Fibroblast of lung (primary cell): ENCODE measurements around the gene GPC6. TPM values are rescaled to one million over a fixed set of nuclear protein-coding genes. Genes with fewer than 3 reads are reported as not detected.

Source experiments
- DNase-seq, 2 donors: peaks; one replicate each; pipeline versions ENCODE4 v3.0.0 to v3.0.0-alpha.2; 2010; ENCODE audit warnings: low read depth in 2 of 2
- H2AFZ ChIP-seq: 2 replicates; pipeline ENCODE4 v1.5.1; 2012; ENCODE audit warnings: low read length, control low read depth, inconsistent platforms
- H3K27ac ChIP-seq: 2 replicates; pipeline ENCODE4 v1.5.1; 2011; ENCODE audit warnings: low read length, control low read depth; ENCODE audit not compliant: insufficient read depth
- H3K27me3 ChIP-seq: 2 replicates; pipeline ENCODE4 v1.5.1; 2011; ENCODE audit warnings: mild to moderate bottlenecking, low read length; ENCODE audit not compliant: control insufficient read depth, insufficient read depth
- H3K36me3 ChIP-seq: 2 replicates; pipeline ENCODE4 v1.5.1; 2011; ENCODE audit warnings: low read length; ENCODE audit not compliant: control insufficient read depth, insufficient read depth
- H3K4me1 ChIP-seq: 2 replicates; pipeline ENCODE4 v1.5.1; 2011; ENCODE audit warnings: low read length; ENCODE audit not compliant: control insufficient read depth, insufficient read depth; ENCODE audit errors: extremely low read depth
- H3K4me2 ChIP-seq: 2 replicates; pipeline ENCODE4 v1.5.1; 2011; ENCODE audit warnings: low read length, control low read depth; ENCODE audit not compliant: insufficient read depth; ENCODE audit errors: extremely low read depth
- H3K4me3 ChIP-seq, 4 experiments: fragments of 200-600 bp in 1 of 4; sonication (generic) in 1 of 4; replicated peaks in 1 of 4; 2 replicates each; pipeline ENCODE4 v1.5.1; 2011 to 2016; ENCODE audit warnings: low read length in 4 of 4, low read depth in 3 of 4, mild to moderate bottlenecking in 3 of 4, control low read depth in 2 of 4, inconsistent platforms in 1 of 4, mixed read lengths in 1 of 4; ENCODE audit not compliant: insufficient read depth in 1 of 4; ENCODE audit errors: control extremely low read depth in 1 of 4
- H3K79me2 ChIP-seq: 2 replicates; pipeline ENCODE4 v1.5.1; 2012; ENCODE audit warnings: mild to moderate bottlenecking, low read length, inconsistent platforms; ENCODE audit not compliant: control insufficient read depth, insufficient read depth
- H3K9ac ChIP-seq: 2 replicates; pipeline ENCODE4 v1.5.1; 2011; ENCODE audit warnings: mild to moderate bottlenecking, low read length, control low read depth; ENCODE audit not compliant: insufficient read depth
- H3K9me3 ChIP-seq: 2 replicates; pipeline ENCODE4 v1.5.1; 2012; ENCODE audit warnings: low read depth, low read length; ENCODE audit not compliant: control insufficient read depth, insufficient read depth
- H4K20me1 ChIP-seq: 2 replicates; pipeline ENCODE4 v1.5.1; 2011; ENCODE audit warnings: low read length; ENCODE audit not compliant: control insufficient read depth, insufficient read depth; ENCODE audit errors: extremely low read depth
- CTCF ChIP-seq, 2 donors: IDR thresholded peaks in 1 of 2; conservative IDR thresholded peaks in 1 of 2; 1 replicate in 1 of 2; 2 replicates in 1 of 2; pipeline ENCODE4 v1.5.1; 2011 to 2012; ENCODE audit warnings: low read length in 2 of 2, control low read depth in 1 of 2, inconsistent platforms in 1 of 2, low read depth in 1 of 2, mild to moderate bottlenecking in 1 of 2
- EZH2 ChIP-seq: IDR thresholded peaks from 2 replicates; pipeline ENCODE4 v1.5.1; 2012; ENCODE audit warnings: low read length, control low read depth, mild to moderate bottlenecking; ENCODE audit errors: missing control alignments
- polyA plus RNA-seq, 2 donors: library from polyadenylated mRNA; depleted of rRNA in 1 of 2; stranded (reverse) in 1 of 2; unstranded in 1 of 2; fragments of >200 nt; gene quantifications; 2 replicates each; pipeline ENCODE4 v1.2.1, GENCODE V29; 2011 to 2012; ENCODE audit warnings: missing spikeins in 1 of 2
- total RNA-seq: library from RNA; depleted of rRNA; stranded (reverse); fragments of >200 nt; gene quantifications from 2 replicates; pipeline ENCODE4 v1.2.1, GENCODE V29; 2014

GPC6 gene
- total and polyA plus RNA-seq, 2 donors (not counting 1 experiment from before 2014, with no cell fraction given): 11.2 to 33.7 TPM

DNA sequence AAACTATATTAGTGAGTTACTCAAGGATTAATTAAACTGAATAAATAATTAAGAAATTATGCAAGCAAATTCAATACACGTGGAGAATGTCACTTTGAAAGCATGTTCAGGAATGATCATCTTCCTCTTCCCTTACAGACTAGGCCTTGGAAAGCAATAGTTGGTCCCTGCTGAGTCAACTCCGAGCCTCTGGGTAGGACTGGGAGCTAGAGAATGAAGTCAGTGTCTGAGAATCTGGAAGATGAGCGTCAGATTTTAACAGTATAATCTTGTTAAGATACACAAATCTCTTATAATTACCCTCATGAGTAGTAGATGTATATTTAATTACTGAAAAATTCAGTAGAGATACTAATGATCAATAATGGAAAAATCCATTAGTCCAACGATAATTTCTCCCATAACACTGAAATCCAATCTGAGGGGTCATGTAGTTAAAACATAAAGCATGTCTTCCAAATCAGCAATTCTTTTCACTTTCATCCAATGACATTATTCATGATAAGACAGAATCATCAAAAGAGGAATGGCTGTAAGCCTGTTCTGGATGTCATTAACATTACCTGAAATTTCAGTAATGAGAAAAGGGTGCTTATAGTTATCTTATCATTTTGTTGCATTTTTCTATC, 829.9 kb downstream of the GPC6 start:
- Histone ChIP-seq H3K27ac (no peak overlapping the region), H3K27me3 (no peaks in the 10 kb centered on the region), H3K4me3 (no peak overlapping the region), H3K4me2 (no peak overlapping the region), H3K4me1 (no peaks in the 10 kb centered on the region), H2AFZ (no peak overlapping the region), H3K9ac (no peak overlapping the region), H3K36me3 (no peaks in the 10 kb centered on the region), H4K20me1 (no peaks in the 10 kb centered on the region), H3K79me2 (no peaks in the 10 kb centered on the region), H3K9me3 (no peaks in the 10 kb centered on the region)
- peak in 1 of 2 donors; percentile 70 for DNase-seq
- TF ChIP-seq CTCF (conservative IDR thresholded peaks at IDR 0.05 in 1 of 2, IDR thresholded peaks at IDR 0.05 in 1 of 2; ENCODE audit: low read depth in 1 of 2, low read length in 2 of 2): no peak
- TF ChIP-seq EZH2: no peak

DNA sequence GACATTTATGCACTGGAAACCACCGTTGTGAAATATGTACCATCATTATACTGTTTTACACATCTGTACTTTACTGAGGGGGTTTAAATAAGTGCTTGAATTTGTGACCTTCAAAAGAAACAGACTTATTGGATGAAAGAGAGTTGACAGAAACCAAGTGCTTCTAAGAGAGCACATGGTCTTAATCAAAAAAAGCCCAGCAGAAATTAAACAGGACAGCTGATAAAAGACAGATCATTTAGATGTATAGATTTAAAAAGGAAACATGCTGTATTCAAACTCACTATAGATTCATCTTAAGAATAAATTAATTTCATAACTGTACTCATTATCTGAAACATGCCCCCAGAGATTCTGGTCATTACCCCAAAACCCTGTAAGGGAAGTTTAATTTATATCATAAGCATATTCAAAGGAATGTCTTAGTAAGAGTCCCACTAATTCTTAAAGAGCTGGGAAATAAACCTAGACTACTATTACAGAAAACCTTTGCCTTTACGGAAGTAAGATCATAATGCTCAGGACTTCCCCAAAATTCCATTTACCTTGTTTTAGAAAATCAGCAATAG, 831.1 kb downstream of the GPC6 start:
- H4K20me1 ChIP-seq: no peaks in the 10 kb centered on the region
- H3K27ac ChIP-seq: no peak overlapping the region
- H3K4me1 ChIP-seq: no peaks in the 10 kb centered on the region
- no peak overlapping the region for H2AFZ ChIP-seq
- no peaks in the 10 kb centered on the region for H3K79me2 ChIP-seq
- H3K27me3 ChIP-seq: no peaks in the 10 kb centered on the region
- no peaks in the 10 kb centered on the region for H3K36me3 ChIP-seq
- H3K9me3 ChIP-seq: no peaks in the 10 kb centered on the region
- no peak for DNase-seq
- H3K9ac ChIP-seq: no peak overlapping the region
- TF ChIP-seq CTCF (conservative IDR thresholded peaks at IDR 0.05 in 1 of 2, IDR thresholded peaks at IDR 0.05 in 1 of 2; ENCODE audit: low read depth in 1 of 2, low read length in 2 of 2) (no peak), EZH2 (no peak)
- H3K4me2 ChIP-seq: no peak overlapping the region
- no peak overlapping the region for H3K4me3 ChIP-seq

DNA sequence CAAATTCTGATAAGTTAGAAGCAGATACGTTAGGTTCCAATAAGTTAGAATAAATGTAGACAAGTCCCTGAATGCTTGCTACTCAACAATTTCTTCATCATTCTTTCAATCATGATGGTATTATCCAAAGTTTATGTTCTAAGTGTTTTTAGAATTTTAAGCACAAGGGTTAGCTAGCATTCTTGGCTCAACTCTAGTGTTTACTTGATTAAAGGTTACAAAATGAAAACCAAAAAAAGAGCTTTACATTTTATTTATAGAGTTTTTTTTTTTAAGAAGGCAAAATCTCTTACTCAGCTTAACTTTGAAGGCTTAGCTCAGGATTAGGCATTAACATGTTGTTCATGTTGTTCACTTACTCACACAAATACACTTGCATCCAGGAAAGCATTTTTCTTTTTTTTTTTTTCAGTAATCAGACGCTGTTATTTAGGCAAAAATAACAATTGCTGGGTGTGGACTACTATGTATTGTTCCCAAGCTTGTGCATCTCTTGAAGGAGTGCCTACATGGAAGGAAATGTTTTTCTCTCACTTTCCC, 832.3 kb downstream of the GPC6 start:
- no peak for TF ChIP-seq EZH2
- peak in 1 of 2 donors; percentile 19 for DNase-seq
- no peak overlapping the region for H3K27ac ChIP-seq
- no peak overlapping the region for H3K4me2 ChIP-seq
- H3K4me1 ChIP-seq: no peaks in the 10 kb centered on the region
- no peak overlapping the region for H3K4me3 ChIP-seq
- H3K9me3 ChIP-seq: no peaks in the 10 kb centered on the region
- H2AFZ ChIP-seq: no peak overlapping the region
- H3K36me3 ChIP-seq: no peaks in the 10 kb centered on the region
- H3K9ac ChIP-seq: no peak overlapping the region
- H3K79me2 ChIP-seq: no peaks in the 10 kb centered on the region
- H4K20me1 ChIP-seq: no peaks in the 10 kb centered on the region
- no peaks in the 10 kb centered on the region for H3K27me3 ChIP-seq
